Spleen (tissue), 7 donors: ENCODE data around the gene RFPL1.

ENCODE experiments used
- POLR2A ChIP-seq, 3 donors: fragments of 450-650 bp; IDR thresholded peaks; one replicate each; pipeline ENCODE4 v1.5.1; 2017; ENCODE audit warnings: antibody characterized with exemption in 3 of 3, mild to moderate bottlenecking in 1 of 3
- POLR2AphosphoS5 ChIP-seq, 3 donors: sonication (generic); formaldehyde crosslinking; IDR thresholded peaks; one replicate each; pipeline ENCODE4 v1.5.1; 2017; ENCODE audit warnings: antibody characterized with exemption in 3 of 3
- TF ChIP-seq, protein P1 (sequence below), 11 experiments: fragments of 200-600 bp in 7 of 11; fragments of 450-650 bp in 4 of 11; sonication (generic) in 4 of 11; IDR thresholded peaks in 8 of 11; conservative IDR thresholded peaks in 3 of 11; 1 replicate in 7 of 11; 2 replicates in 4 of 11; pipeline versions ENCODE4 v1.4.0 to v1.8.0; 2016 to 2021; ENCODE audit warnings: antibody characterized with exemption in 11 of 11, inconsistent platforms in 4 of 11, mild to moderate bottlenecking in 1 of 11
- donor health status: DM: no; HTN: no; CAD: no; lungs with moderate emphysema.
- donor health status: DM: no; HTN: no; CAD: no.
- donor health status: DM: no; HTN: no; CAD: no.

DNA sequence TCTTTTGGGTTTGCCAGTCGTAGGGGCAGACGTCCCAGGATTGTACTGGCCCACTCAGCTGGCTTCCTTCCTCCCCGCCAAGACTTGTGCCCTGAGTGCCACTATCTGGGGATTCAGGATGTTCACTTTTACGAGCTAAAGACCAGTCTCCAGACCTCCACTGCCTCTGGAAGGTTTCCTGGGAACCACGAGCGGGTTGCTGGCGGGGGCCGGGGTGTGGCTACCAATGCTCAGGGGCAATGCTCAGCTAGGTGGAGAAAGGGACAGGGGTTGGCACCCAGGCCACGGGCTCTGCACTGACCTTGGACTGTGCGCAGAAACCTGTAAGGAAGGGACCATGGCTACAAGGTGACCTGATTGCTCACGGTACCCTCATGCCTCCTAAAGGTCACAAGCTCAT, 43.9 kb downstream of the RFPL1 start:
- TF ChIP-seq POLR2AphosphoS5 (IDR thresholded peaks at IDR 0.05) (no peak), POLR2A (IDR thresholded peaks at IDR 0.05) (no peak)
- TF ChIP-seq, protein P1, sequence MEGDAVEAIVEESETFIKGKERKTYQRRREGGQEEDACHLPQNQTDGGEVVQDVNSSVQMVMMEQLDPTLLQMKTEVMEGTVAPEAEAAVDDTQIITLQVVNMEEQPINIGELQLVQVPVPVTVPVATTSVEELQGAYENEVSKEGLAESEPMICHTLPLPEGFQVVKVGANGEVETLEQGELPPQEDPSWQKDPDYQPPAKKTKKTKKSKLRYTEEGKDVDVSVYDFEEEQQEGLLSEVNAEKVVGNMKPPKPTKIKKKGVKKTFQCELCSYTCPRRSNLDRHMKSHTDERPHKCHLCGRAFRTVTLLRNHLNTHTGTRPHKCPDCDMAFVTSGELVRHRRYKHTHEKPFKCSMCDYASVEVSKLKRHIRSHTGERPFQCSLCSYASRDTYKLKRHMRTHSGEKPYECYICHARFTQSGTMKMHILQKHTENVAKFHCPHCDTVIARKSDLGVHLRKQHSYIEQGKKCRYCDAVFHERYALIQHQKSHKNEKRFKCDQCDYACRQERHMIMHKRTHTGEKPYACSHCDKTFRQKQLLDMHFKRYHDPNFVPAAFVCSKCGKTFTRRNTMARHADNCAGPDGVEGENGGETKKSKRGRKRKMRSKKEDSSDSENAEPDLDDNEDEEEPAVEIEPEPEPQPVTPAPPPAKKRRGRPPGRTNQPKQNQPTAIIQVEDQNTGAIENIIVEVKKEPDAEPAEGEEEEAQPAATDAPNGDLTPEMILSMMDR (IDR thresholded peaks at IDR 0.05 in 8 of 11, conservative IDR thresholded peaks at IDR 0.05 in 3 of 11): no peak
